HCT116 (cell line): ENCODE results near the gene ARSI.

ENCODE experiments used
- EZH2phosphoT487 ChIP-seq: fragments of 200-600 bp; IDR thresholded peaks from 2 replicates; pipeline ENCODE4 v1.6.1; 2018; ENCODE audit warnings: antibody characterized with exemption, borderline replicate concordance
- POLR2AphosphoS5 ChIP-seq: IDR thresholded peaks from 2 replicates; pipeline ENCODE4 v1.6.1; 2011; ENCODE audit warnings: mild to moderate bottlenecking, low read depth, low read length, moderate library complexity
- TF ChIP-seq, protein P1 (sequence below), 3 experiments: fragments of 200-600 bp in 1 of 3; sonication (generic) in 1 of 3; IDR thresholded peaks in 2 of 3; conservative IDR thresholded peaks in 1 of 3; 2 replicates each; pipeline ENCODE4 v1.5.1; 2012 to 2017; ENCODE audit warnings: low read depth in 2 of 3, low read length in 2 of 3, antibody characterized with exemption in 1 of 3, borderline replicate concordance in 1 of 3, control low read depth in 1 of 3, mild to moderate bottlenecking in 1 of 3, mixed read lengths in 1 of 3, mixed run types in 1 of 3, moderate library complexity in 1 of 3; ENCODE audit not compliant: insufficient read depth in 1 of 3
- TF ChIP-seq, protein P2 (sequence below): IDR thresholded peaks from 2 replicates; pipeline ENCODE4 v1.6.1; 2011; ENCODE audit warnings: mild to moderate bottlenecking, low read length, moderate library complexity; ENCODE audit not compliant: insufficient replicate concordance; ENCODE audit errors: extremely low read depth

DNA sequence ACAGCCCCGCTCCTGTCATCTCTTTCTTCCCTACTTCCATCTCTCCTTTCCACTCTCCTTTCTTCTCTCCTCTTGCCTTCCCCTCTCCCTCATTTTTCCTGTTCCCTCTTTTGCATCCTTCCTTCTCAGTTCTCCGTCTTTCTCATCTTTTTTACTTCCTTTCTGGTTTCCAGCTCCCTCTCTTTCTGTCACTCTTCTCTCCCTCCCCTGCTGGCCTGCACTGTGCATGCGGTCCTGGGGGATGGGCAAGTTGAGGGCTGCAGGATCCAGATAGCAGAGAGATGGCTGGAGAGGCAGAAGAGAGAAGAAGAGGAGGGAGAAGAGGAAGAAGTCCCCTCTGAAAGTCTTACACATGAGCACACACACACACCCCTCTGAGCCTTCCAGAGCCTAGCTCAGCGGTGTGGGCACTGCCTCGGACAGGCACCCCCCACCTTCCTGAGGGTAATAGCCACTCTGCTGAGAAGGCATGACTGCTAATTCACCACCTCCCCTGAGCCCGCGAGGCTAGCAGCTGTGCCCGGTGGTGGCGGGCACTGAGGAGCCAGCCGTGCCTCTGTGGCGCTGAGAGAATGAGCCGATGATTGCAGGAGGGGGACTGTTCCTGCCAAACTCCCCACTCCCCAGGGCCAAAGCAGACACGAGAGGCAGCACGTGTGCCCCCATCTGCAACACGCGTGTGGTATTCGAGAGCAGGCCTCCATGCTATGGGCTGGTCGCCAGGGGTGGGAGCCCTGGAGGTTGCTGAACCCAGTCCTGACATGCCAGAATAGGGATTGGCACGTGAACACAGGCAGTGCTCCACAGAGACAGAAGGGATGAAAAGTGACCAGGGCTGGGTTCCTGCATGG is 9.4 kb downstream of the ARSI start:
- TF ChIP-seq EZH2phosphoT487 (no peak), POLR2AphosphoS5 (no peak)
- TF ChIP-seq, protein P1, sequence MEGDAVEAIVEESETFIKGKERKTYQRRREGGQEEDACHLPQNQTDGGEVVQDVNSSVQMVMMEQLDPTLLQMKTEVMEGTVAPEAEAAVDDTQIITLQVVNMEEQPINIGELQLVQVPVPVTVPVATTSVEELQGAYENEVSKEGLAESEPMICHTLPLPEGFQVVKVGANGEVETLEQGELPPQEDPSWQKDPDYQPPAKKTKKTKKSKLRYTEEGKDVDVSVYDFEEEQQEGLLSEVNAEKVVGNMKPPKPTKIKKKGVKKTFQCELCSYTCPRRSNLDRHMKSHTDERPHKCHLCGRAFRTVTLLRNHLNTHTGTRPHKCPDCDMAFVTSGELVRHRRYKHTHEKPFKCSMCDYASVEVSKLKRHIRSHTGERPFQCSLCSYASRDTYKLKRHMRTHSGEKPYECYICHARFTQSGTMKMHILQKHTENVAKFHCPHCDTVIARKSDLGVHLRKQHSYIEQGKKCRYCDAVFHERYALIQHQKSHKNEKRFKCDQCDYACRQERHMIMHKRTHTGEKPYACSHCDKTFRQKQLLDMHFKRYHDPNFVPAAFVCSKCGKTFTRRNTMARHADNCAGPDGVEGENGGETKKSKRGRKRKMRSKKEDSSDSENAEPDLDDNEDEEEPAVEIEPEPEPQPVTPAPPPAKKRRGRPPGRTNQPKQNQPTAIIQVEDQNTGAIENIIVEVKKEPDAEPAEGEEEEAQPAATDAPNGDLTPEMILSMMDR (IDR thresholded peaks at IDR 0.05 in 2 of 3, conservative IDR thresholded peaks at IDR 0.05 in 1 of 3; ENCODE audit: borderline replicate concordance in 1 of 3, insufficient read depth in 1 of 3, low read depth in 2 of 3, low read length in 2 of 3): no peak
- TF ChIP-seq, protein P2, sequence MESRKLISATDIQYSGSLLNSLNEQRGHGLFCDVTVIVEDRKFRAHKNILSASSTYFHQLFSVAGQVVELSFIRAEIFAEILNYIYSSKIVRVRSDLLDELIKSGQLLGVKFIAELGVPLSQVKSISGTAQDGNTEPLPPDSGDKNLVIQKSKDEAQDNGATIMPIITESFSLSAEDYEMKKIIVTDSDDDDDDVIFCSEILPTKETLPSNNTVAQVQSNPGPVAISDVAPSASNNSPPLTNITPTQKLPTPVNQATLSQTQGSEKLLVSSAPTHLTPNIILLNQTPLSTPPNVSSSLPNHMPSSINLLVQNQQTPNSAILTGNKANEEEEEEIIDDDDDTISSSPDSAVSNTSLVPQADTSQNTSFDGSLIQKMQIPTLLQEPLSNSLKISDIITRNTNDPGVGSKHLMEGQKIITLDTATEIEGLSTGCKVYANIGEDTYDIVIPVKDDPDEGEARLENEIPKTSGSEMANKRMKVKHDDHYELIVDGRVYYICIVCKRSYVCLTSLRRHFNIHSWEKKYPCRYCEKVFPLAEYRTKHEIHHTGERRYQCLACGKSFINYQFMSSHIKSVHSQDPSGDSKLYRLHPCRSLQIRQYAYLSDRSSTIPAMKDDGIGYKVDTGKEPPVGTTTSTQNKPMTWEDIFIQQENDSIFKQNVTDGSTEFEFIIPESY: no peak
